ENCODE results near the gene VCAM1.

- TF ChIP-seq POLR2AphosphoS5 (IDR thresholded peaks at IDR 0.05; ENCODE audit: borderline replicate concordance, low read depth, low read length) (no peak), EZH2 (IDR thresholded peaks at IDR 0.05) (no peak), FOXP2 (optimal IDR thresholded peaks at IDR 0.05; ENCODE audit: control extremely low read depth, extremely low read length, insufficient read depth) (no peak)
Observed at GRCh38 chr1:100778748-100779147, 59.2 kb downstream of the VCAM1 start.
